ENCODE measurements around the gene NOP14. TPM values are rescaled to one million over a fixed set of nuclear protein-coding genes. Genes with fewer than 3 reads are reported as not detected.

The NOP14 gene
- total and polyA plus RNA-seq, 2 experiments from 2014 or later, result 15.9 to 20.5 TPM

DNA sequence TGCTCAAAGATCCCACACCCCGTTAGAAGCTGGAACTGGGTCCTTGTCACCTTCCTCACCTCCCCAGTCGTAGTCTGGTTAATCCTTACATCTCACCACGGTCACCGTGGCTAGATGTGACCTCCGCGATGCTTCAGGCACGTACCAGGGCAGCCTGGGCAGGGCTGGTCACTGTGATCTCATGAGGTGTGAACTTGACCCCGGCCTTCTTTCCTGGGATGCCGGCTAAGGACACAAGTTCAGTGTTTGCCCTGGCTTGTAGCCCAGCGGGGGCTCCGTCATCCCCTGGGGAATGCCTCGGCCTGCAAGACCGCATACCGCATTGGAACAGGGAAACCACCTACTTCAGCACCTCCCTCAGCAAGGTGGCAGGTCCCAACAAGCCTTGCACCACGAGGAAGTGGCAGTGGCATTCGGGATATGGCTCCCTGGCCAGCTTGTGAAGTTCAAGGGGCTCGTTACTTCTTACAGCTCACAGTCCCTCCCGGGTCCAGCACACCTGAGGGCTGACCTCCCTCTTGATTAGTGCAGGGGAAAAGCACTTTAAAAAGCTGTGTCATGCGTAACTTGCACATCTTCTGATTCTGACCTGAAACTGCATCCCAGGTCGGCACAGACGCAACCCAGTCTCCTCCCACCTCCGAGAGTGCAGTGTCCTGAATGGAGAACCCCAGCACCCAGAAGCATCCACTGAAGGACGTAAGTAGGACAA, 25.9 kb downstream of the NOP14 start:
- H3K27ac ChIP-seq, result peak overlapping the region; percentile 67
- H3K9me3 ChIP-seq (ENCODE audit: low read depth), result no peaks in the 10 kb centered on the region
- H3K4me1 ChIP-seq (ENCODE audit: insufficient read depth), result peaks cover 22% of the 10 kb centered on the region
- H3K9ac ChIP-seq, result no peak overlapping the region
- DNase-seq, result no peak
- WGBS, 2 experiments (ENCODE audit: low coverage in 1 of 2, low lambda C conversion rate in 2 of 2, missing lambda C conversion rate in 2 of 2), result 86 to 87% methylated on average over 23 of the region's 23 CpGs
- no peaks in the 10 kb centered on the region for H3K9me2 ChIP-seq (ENCODE audit: insufficient read depth)
- H3K79me2 ChIP-seq (ENCODE audit: insufficient read depth), result peaks cover 29% of the 10 kb centered on the region
- H2AFZ ChIP-seq, result no peak overlapping the region
- in situ Hi-C loops (cut with MboI), result no loop called here
- H4K20me1 ChIP-seq (ENCODE audit: insufficient read depth), result no peaks in the 10 kb centered on the region
- H3K27me3 ChIP-seq (replicated peaks; ENCODE audit: insufficient read depth), result no peaks in the 10 kb centered on the region
- H3K36me3 ChIP-seq (ENCODE audit: low read depth), result peaks cover 35% of the 10 kb centered on the region
- TF ChIP-seq EZH2phosphoT487 (IDR thresholded peaks at IDR 0.05; ENCODE audit: insufficient read depth, low read depth) (no peak), EZH2 (IDR thresholded peaks at IDR 0.05; ENCODE audit: insufficient read depth, poor library complexity, severe bottlenecking) (no peak)
- H3F3A ChIP-seq (ENCODE audit: insufficient read depth), result peaks cover 45% of the 10 kb centered on the region
- no peak overlapping the region for H3K4me3 ChIP-seq
- H3K4me2 ChIP-seq (ENCODE audit: unreplicated experiment), result no peak overlapping the region

DNA sequence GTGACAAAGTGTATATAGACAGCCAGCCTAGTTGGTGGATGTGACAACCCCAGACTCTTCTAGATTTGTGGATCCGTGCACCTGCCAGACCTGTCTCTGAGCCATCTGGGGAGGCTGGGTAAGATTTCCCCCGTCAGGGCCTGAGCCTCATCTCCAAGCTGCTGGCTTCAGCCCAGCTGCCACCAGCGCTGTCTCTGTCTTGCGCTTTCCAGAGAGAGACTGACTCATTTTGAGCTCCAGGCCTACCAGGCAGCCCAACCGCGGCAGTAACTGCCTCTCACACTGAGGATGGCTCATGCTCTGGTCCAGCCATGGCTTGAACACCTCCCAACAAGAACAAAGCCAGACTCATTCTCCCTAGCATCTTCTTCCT, 26.4 kb downstream of the NOP14 start:
- peaks cover 30% of the 10 kb centered on the region for H3K36me3 ChIP-seq (ENCODE audit: low read depth)
- no peaks in the 10 kb centered on the region for H3K9me2 ChIP-seq (ENCODE audit: insufficient read depth)
- H3K27ac ChIP-seq, result peak overlapping the region; percentile 67
- no peaks in the 10 kb centered on the region for H3K27me3 ChIP-seq (replicated peaks; ENCODE audit: insufficient read depth)
- peak; percentile 93 for DNase-seq
- in situ Hi-C loops (cut with MboI), result no loop called here
- TF ChIP-seq EZH2 (IDR thresholded peaks at IDR 0.05; ENCODE audit: insufficient read depth, poor library complexity, severe bottlenecking) (no peak), EZH2phosphoT487 (IDR thresholded peaks at IDR 0.05; ENCODE audit: insufficient read depth, low read depth) (no peak)
- H4K20me1 ChIP-seq (ENCODE audit: insufficient read depth), result no peaks in the 10 kb centered on the region
- peaks cover 22% of the 10 kb centered on the region for H3K4me1 ChIP-seq (ENCODE audit: insufficient read depth)
- peaks cover 29% of the 10 kb centered on the region for H3K79me2 ChIP-seq (ENCODE audit: insufficient read depth)
- no peaks in the 10 kb centered on the region for H3K9me3 ChIP-seq (ENCODE audit: low read depth)
- peaks cover 45% of the 10 kb centered on the region for H3F3A ChIP-seq (ENCODE audit: insufficient read depth)
- H3K9ac ChIP-seq, result peak overlapping the region; percentile 17; the same call in 1 of the 2 replicates
- no peak overlapping the region for H3K4me3 ChIP-seq
- 26 to 27% methylated on average over 6 of the region's 6 CpGs for WGBS, 2 experiments (ENCODE audit: low coverage in 1 of 2, low lambda C conversion rate in 2 of 2, missing lambda C conversion rate in 2 of 2)
- no peak overlapping the region for H2AFZ ChIP-seq
- H3K4me2 ChIP-seq (ENCODE audit: unreplicated experiment), result peak overlapping the region; percentile 85

DNA sequence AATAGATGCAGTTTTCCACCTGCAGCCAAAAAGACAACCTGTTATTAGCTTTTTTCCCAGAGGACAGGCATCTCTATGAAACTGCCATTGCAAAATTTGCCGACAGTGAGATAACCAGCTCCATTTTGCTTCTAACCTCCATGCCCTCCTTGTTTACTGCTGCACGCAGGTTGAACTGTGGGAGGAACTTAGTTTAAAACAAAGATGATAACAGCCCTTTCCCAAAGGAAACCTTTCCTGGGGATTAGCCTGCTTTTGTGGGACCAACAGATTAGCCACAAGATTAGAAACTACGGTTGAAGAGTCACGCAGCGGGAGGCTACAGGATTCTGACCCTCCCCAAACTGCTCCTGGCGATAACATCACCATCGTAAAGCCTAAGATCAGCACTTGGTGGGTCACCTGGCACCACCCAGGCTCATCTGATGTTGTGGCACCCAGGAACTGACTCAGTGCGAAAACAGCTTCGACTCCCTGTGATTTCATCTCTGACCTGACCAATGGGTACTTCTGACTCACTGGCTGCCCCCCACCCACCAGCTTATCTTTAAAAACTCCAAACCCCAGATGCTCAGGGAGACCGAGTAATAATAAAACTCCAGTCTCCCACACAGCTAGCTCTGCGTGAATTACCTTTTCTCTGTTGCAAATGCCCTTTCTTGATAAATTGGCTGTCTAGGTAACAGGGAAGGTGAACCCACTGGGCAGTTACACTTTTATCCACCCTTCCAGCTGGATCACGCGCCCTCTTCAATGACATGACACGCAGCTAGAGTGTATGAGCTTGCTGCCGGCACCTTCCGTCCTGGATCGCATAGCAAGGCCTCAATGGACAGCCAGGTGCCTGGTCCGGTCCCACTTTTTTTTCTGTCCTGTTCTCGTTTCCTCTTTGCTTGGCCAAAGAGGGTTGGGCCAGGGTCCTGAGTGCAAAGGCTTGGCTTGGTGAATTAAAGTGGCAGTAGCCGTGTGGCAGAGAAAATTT, 27.2 kb downstream of the NOP14 start:
- WGBS, 2 experiments (ENCODE audit: low coverage in 1 of 2, low lambda C conversion rate in 2 of 2, missing lambda C conversion rate in 2 of 2), result 79 to 80% methylated on average over 20 of the region's 20 CpGs
- Histone ChIP-seq H3K36me3 (ENCODE audit: low read depth) (peaks cover 23% of the 10 kb centered on the region), H3K79me2 (ENCODE audit: insufficient read depth) (peaks cover 24% of the 10 kb centered on the region), H3K9me2 (ENCODE audit: insufficient read depth) (no peaks in the 10 kb centered on the region), H3K9me3 (ENCODE audit: low read depth) (no peaks in the 10 kb centered on the region), H3K4me1 (ENCODE audit: insufficient read depth) (peaks cover 22% of the 10 kb centered on the region), H3K27ac (peak overlapping the region; percentile 67), H3K4me3 (peak overlapping the region; percentile 80), H2AFZ (no peak overlapping the region), H4K20me1 (ENCODE audit: insufficient read depth) (no peaks in the 10 kb centered on the region), H3K4me2 (ENCODE audit: unreplicated experiment) (peak overlapping the region; percentile 85), H3F3A (ENCODE audit: insufficient read depth) (peaks cover 45% of the 10 kb centered on the region), H3K9ac (peak overlapping the region; percentile 88), H3K27me3 (replicated peaks; ENCODE audit: insufficient read depth) (no peaks in the 10 kb centered on the region)
- peak; percentile 32 for DNase-seq
- in situ Hi-C loops (cut with MboI), result no loop called here
- TF ChIP-seq EZH2 (IDR thresholded peaks at IDR 0.05; ENCODE audit: insufficient read depth, poor library complexity, severe bottlenecking) (no peak), EZH2phosphoT487 (IDR thresholded peaks at IDR 0.05; ENCODE audit: insufficient read depth, low read depth) (no peak)
